Activated gamma-delta T cell treated with Interleukin-2 at 50 U/mL for 16 hours (primary cell): Measurements from ENCODE around the gene CXADR.

Experiments
- DNase-seq: peaks from one replicate; pipeline ENCODE4 v3.0.0-alpha.2; 2020

The CXADR gene

DNA sequence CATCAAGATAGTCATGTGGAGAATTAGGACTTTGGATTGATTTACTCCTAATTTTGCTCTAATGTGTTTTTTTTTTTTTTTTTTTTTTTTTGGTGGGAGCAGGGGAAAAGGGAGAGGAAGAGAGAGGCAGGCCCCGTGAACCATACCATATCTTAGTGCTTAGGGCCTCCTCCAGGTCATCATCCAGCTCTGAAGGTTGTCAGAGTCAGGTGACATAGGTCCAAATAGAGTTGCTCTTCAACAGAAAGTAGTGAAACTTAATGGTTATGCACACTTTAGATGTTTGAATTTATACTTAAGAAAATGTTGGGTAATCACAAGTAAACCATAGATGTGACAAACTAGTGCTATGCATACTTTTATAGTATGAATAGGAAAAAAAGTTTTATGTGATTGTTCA, 32.2 kb downstream of the CXADR start:
- no peak for DNase-seq

DNA sequence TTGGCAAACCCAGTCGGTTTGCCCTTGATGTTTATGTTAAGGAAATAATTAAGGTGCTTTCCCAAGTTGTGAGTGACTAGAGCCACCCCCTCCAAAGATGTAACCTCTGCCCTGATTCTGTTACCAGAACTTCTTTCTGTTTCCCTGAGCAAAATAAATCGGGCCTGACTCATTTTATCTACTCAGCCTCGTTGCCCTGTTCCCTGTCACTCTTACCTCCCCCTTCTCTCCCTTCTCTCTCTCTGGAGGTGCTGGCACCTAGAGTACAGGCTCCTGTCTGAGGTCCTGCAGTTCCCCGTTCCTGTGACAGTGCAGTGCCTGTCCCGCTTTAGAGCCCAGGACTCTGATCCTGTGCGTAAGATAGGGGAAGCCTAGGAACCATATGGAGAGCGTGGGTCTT, 35.4 kb downstream of the CXADR start:
- DNase-seq = no peak

DNA sequence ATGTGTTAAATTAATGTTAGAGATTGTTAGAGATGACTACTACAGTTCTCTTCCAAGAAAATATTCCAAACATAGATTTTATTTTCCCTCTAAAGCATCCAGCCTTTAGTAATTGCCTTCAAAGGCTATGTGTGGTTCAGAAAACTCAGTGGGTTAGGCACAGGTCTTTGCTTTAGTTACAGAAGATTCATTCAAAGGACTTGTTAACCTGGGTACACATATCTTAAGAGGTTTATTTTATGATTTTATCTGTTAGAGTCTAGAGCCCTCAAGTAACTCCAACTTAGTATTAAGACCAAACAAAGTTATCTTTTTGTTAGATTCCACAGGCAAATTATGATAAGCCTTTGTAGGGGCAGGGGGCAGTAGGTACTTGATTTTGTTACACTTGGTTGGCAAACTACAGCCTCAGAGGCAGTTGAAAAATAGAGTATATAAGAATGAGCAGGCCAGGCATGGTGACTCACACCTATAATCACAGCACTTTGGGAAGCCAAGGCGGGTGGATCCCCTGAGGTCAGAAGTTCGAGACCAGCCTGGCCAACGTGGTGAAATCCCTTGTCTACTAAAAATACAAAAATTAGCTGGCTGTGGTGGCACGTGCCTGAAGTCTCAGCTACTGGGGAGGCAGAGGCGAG, 37.9 kb downstream of the CXADR start:
- DNase-seq = no peak

DNA sequence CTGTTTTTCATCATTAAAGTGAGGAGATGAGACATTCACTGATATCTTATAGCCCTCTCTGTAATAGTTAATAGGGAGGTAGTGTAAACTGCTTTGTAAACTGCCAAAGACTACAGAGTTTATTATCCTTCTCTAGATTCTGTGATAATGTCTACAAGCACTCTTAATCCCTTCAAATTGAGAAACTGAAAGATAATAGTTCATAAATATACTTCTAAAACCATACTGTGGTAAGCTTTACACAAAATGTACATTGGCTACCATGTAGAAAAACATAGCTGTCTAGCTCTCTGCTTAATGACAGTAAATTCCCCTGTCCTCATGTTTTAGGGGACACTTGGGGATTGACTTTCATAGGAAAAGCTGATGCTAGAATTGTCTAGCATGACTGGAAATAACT, 39.6 kb downstream of the CXADR start:
- DNase-seq = no peak

DNA sequence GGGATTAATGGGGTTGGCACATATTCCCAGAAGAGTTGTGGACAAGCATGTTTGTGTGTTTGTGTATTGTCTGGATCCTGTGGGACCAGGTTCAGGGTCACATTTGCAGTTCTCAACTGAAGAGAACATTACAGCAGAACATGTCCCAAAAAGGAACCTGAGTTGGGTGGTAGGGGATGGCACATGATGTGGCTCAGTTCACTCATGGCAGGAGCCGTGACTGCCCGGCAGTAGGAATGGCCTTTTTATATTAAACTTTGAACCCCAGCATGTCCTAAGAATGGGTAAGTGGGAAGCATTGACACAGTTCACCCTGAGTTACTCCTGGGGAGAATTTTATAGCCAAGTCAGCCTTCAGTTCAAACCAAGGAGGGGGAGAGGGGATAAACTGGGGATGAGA, 41.3 kb downstream of the CXADR start:
- no peak for DNase-seq

DNA sequence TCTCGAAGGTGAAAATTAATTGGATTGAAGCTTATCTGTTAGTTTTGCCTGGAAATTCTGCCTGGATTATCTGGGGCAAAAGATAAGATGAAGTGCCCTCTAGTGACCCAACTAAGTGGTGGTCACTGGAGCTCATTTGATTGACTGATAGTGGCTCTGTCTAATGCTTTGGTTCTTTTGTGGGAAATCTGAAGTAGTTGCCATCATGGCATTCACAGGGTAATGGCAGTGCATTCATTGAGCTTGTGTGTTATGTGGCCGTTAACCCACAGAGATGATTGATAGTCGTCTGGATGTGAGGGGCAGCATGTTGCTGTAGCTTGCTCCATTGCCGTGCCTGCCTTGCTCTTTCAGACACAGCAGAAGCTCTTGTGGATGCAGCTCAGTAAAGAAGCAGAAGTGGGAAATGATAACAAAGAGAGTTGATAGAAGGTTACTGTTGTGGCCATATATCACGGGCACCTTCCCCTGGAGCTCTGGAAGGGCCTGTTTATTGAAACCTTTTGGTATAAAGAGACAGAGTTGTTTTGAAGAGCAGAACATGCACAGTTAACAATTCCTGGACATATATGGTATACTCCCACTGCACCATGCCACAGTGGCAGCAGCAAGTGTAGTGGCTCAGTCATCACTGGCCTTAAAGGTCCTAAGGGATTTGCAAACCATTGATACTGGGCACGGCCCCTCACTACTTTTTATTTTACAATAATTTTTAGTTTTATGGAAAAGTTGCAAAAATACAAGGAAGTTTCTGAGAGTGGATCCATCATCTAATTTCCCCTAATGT, 42.0 kb downstream of the CXADR start:
- DNase-seq = no peak

DNA sequence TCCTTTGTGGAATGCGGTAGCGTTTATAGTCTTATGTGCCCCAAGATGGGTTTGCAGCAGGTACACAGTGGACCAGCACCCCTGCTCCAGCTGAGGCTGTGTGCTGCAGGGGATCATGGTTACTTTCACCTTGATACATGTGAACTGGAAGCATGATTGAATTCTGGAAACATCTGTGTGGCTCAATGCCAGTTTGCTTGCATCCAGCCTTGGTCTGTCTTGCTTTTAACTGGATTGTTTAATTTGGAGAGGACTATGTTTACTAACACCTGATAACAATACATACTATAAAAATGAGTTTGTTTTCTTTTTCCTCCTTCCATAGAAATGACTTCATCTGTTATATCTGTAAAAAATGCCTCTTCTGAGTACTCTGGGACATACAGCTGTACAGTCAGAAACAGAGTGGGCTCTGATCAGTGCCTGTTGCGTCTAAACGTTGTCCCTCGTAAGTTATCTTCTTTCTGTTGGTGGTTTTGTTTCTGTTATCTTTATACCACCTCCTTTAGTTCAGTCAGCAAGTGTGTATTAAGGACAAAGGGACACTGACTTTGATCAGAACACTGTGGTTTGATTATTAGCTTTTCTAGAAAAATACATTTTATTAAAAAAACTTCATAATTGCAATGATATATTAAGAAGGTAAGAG, 47.7 kb downstream of the CXADR start:
- no peak for DNase-seq

DNA sequence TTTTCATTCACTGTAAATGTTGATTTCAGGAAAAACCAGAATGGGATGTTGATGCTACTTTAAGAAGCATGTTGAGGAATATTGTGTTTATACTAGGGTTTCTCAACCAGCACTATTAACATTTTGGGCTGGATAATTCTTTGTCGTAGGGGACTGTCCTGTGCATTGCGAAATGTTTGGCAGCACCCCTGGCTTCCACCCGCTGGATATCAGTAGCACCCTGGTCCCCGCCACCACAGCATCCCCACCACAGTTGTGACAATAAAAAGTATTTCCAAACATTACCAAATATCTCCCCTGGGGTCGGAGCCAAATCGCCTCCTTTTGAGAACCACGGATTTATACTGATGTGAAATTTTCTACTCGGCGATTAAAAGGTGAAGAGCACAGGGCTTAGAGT, 57.9 kb downstream of the CXADR start:
- DNase-seq = no peak

DNA sequence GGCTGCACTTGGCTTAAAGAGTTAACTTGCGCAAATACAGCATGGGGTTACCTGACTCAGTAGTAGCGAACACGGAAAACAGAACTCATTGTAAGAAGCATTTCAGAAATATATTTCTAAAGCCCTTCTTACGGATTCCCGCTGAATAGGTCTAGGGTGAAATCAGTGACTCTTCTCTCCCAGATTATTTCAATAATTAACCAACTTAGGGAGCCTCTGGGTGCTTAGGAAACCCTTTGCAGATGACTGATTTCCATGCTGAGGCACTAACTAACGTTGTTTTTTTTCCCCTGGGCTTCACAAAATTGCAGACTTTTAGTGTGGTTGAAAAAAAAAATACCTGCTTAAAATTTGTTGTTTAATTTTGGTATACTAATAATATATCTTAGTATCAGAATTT, 59.6 kb downstream of the CXADR start:
- DNase-seq = no peak

DNA sequence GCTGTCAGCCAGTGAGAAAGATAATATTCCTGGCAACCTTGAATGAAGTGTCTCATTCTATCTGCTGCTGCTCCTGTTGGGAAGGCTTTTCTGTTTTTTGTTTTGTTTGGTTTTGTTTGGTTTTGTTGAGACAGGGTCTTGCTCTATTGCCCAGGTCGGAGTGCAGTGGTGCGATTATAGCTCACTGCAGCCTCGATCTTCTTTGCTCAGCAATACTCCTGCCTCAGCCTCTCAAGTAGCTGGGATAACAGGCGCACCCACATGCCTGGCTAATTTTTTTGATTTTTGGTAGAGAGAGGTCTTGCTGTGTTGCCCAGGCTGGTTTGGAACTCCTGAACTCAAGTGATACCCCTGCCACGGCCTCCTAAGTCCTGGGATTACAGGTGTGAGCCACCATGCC, 62.2 kb downstream of the CXADR start:
- DNase-seq = no peak

DNA sequence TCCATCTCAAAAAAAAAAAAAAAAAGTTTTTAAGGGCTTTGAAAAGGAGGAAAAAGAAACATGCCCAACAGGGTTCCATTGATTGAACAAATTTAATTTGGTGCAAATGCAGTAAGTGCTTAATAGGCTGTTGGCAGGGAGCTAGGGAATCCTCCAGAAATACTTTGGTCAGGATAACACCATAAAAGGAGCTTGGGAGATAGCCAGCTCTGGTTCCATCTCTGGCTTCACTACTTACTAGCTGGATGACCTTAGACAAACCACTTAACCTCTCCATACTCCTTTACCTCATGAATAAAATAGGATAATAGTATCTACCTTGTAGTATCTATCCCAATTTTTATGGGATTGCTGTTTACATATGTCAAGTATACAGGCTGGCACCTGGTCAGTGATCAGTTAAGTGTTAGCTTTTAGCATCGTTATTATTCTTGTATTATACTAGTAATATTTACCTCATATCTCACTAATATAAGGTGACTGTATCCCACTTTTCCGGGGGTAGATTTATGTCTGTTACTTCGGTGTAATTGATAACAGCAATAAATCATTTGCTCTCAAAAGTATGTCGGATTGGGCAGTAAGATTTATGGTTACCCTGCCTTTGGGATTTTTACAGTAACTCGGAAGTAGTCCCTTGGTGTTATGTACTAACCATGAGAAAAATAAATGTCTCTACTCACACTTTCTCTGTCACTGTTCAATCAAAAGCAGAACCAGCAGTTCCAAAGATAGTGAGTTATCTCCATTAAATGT, 63.4 kb downstream of the CXADR start:
- no peak for DNase-seq

DNA sequence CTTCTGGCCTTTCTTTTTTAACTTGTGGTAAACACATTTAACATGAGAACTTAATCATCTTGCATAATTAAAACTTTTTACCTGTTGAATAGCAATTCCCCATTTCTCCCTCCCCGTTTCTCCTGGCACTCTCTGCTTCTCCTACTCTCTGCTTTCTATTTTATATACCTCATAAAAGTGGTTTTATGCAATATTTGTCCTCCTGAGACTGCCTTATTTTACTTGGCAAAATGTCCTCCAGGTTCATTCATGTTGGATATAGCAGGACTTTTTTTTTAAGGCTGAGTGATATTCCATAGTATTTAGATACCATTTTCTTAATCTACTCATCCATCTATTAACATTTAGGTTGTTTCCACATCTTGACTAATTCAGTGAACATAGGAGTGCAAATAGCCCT, 64.9 kb downstream of the CXADR start:
- DNase-seq = no peak

DNA sequence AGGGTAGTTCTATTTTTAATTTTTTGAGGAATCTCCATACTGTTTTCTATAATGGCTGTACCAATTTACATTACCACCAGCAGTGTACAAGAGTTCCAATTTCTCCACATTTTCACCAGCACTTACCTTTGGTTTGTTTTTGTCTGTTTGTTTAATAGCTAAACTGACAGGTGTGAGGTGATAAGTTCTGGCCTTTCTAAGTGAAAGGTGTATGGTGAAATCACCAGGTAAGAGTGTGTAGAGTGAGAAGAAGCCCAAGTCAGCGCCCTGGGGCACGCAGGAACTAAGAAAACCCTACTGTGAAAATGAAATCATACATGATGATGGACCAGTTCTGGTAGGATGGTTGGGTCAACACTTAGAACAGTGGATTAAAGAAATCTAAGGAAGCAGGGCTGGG, 65.3 kb downstream of the CXADR start:
- no peak for DNase-seq

DNA sequence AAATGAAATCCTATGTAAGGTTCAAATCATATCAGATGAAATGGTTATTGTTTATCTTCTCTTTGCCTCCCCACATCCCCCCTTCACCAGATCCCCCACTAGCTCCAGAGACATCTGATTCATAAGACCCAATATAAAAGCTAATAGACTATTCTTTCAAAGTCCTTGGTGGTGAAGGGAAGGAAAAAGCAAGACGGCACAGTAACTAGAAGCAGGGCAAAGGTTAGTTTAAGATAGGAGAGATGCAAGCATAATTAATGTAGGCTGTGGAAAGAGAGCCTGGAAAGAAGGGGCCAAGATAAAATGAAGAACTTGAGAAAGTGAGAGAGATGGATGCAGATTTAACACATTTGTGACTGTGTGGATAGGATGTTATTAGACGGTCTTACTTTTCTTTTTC, 66.0 kb downstream of the CXADR start:
- DNase-seq = no peak

DNA sequence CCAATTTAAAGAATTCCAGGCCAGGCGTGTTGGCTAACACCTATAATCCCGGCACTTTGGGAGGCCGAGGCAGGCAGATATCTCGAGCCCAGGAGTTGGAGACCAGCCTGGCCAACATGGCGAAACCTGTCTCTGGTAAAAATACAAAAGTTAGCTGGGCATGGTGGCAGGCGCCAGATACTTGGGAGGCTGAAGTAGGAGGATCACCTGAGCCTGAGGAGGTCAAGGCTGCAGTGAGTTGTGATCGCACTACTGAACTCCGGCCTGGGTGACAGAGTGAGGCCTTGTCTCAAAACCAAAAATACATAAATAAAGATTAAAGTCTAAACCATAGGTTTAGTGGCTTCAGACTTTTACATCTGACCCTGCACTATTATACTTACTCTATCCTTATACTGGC, 67.5 kb downstream of the CXADR start:
- no peak for DNase-seq

DNA sequence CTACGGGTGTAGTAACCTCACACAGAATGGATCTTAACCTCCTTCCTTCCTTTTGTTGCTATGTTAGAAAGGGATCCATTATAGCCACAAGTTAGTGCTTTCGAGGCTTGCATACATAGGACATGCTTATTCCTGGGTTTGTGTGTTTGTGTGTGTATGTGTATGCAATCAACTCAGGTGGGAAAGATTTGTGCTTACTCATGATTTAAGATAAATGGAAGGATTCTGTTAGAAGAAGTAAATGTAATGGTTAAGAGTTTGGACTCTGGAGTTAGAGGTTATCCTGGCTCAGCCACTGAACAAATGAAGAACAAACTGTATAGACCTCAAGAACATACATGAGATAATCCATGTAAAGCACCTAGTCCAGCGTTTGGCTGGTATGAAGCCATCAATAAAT, 71.1 kb downstream of the CXADR start:
- no peak for DNase-seq

DNA sequence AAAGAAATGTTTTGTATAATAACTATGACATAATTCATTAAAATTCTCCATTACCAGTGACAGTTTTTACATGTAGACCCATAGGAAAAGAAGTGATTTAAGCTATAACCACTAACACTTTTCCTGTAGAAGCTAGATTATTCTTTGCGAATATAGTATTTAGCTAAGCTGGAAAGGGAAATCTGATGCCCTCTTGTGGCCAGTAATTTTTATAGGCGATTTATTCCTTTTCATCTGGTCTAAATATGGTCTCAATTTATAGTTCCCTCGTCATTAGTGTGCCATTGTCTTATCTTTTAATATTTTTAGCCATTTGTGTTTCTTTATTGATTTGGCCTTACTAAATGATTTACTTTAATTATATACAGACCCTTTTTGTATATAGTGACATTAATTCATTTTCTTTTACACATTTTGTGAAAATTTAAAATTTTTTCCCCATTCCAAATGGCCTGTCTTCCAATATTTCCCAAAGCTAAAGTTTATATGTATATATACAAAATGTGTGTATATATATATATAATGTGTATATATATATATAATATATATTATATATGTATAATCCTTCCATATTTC, 73.1 kb downstream of the CXADR start:
- peak; percentile 5 for DNase-seq

DNA sequence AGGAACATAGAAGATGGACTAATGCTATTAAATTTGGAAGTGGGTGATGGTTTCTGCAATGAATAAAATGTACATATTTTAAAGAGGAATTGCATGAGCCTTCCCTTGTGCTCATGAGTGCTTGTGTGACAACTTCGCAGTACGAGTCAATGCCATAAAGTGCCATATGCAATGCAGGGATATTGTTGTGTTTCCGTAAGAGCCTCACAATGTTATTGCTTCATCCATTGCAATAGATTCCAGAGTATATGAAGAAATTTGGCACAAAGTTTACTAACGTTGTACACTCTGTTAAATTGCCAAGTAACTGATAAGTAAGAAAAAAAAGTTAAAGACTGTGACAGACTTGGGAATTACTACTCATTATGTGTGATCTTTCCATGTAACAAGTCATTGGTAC, 77.6 kb downstream of the CXADR start:
- no peak for DNase-seq

DNA sequence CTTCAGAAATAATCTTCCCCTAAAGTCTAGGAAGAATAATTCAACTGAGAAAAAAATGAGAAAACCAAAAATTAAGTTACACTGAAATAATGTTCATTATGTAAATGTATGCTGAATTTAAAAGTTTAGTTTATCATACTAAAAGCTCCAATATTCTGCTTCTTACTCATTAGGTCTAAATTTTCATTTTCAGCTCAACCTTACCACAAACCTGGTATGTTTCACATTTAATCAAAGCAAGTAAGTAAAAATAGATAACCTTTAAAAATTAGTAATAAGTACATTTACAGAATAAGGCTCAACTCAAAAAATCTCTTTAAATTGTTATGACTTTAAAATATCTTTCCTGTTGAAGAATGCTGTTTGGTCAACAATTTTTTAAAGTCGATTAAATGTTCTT, 84.8 kb downstream of the CXADR start:
- DNase-seq = no peak

DNA sequence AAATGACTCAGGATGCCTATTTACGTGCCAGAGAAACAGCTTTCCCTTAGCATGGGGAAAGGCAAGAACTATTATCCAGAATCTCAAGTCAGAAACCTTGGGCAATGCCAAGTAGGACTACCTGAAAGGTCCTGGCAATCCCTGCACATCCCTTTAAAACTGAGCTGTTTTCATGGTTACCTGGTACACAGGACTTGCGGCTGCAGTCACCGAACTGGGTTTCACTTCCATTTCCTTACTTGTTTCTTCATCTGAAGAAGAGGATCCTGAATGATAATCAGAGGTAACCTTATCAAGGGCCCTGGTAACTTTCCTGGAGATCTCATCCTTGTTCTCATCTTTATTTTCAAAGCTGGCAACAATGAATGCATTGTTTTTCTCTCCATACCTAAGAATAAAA, 85.6 kb downstream of the CXADR start:
- DNase-seq = no peak

DNA sequence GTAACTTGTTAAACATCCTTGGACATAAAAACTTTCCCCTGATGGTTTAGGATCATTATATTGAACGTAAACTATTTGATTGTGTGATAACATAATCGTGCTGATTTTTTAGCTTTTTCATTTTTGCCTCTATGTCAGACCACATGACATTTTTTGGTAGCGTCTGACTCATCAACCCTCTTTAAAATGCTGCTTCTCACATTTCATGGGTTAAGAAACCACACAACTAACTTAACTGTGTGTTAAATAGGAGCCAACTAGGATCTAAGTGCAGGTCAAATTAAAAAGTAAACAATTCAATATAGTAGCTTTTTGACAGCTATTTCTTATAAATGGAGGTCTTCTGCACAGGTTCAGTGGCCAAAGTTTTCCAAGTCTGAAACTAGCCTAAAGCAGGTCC, 90.0 kb downstream of the CXADR start:
- DNase-seq = no peak

DNA sequence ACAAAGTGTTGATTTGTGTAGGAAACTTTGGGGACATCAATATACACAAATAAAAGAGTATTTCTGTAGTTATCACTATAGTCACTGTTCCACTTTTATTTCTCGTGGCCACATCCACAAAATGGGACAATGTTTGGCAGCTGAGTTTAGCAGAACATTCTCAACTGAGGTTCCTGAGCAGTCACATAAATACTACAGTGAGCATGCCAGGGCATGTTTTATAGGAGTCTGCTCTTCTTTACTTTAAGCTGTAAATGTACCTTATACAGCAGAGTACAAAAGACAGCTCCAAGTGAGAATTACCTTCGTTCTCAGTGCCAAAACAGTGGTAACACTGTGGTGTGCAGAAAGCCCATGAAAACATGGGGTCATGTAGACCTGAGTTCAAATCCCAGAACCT, 94.8 kb downstream of the CXADR start:
- DNase-seq = no peak

DNA sequence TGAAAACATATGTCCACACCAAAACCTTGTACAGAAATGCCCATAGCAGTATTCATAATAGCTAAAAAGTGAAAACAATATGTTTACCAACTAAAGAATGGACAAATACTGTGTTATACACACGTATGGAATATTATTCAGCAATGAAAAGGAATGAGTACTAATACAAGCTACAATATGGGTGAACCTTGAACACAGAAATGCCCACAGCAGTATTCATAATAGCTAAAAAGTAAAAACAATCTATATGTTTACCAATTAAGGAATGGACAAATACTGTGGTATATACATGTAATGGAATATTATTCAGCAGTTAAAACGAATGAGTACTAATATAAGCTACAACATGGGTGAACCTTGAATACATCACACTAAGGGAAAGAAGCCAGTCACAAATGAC, 96.8 kb downstream of the CXADR start:
- DNase-seq = no peak
